ENCODE results near the gene HEXIM1. TPM values are rescaled to one million over a fixed set of nuclear protein-coding genes. Genes with fewer than 3 reads are reported as not detected.

HEXIM1 gene
- total and polyA plus RNA-seq, 7 experiments from 2014 or later, result 5.1 to 41.3 (median 30.5) TPM

- CTCF ChIA-PET, result interaction anchor here (1.4 to 5.1 kb wide), 2 partner anchors 43 to 60 kb away, joined by 5 to 82 read pairs; partner anchors contain the start of gene ACBD4
- DNase-seq (no peak), ATAC-seq (no peak)
- Mint-ChIP-seq H3K27ac (no peak overlapping the region), H3K9me3 (peaks cover 0 to 3% (median 0%) of the 10 kb centered on the region in 11 donors), H3K4me1 (peaks cover 0 to 9% (median 2%) of the 10 kb centered on the region in 7 donors), H3K4me3 (no peak overlapping the region), H3K27me3 (no peaks in the 10 kb centered on the region), H3K36me3 (peaks cover 0 to 1% (median 0%) of the 10 kb centered on the region in 5 donors)
- Histone ChIP-seq H3K27ac (ENCODE audit: low read depth, low read length) (no peak overlapping the region), H3K4me3 (ENCODE audit: low read length) (no peak overlapping the region), H3K9me3 (ENCODE audit: control insufficient read depth in 2 of 3, low read length in 3 of 3) (no peaks in the 10 kb centered on the region), H3K4me1 (ENCODE audit: control insufficient read depth in 2 of 2, insufficient read depth in 2 of 2, low read length in 2 of 2) (peaks cover 0 to 5% of the 10 kb centered on the region in 2 donors), H3K27me3 (ENCODE audit: control insufficient read depth in 2 of 2, insufficient read depth in 2 of 2, low read length in 2 of 2) (no peaks in the 10 kb centered on the region), H3K36me3 (ENCODE audit: control insufficient read depth in 2 of 3, insufficient read depth in 3 of 3, low read length in 3 of 3) (no peaks in the 10 kb centered on the region)
- POLR2A ChIA-PET, result interaction anchor here (1.0 to 2.2 kb wide), 4 partner anchors 15 to 46 kb away, joined by 6 to 17 read pairs (median 7); partner anchors contain the start of genes HEXIM1 and HEXIM2
- intact Hi-C loops (cut with micrococcal nuclease), result loop anchor here in 1 of 2 donors (5.0 kb wide), 1 partner anchor 418 kb away; no protein-coding TSS in a partner anchor
These were observed 47.1 kb downstream of the HEXIM1 start for GRCh38 chr17:45195424-45195823.

GRCh38 chr17:45197108-45197507, 48.8 kb downstream of the HEXIM1 start:
- intact Hi-C loops (cut with micrococcal nuclease), result loop anchor here (1.0 to 5.0 kb wide), 5 partner anchors 24 to 420 kb away; partner anchors contain the start of genes ACBD4 (in 2 of the 2) and HEXIM1 (in 2 of the 2)
- peaks cover 0 to 9% (median 3%) of the 10 kb centered on the region in 7 donors for H3K4me1 Mint-ChIP-seq
- H3K9me3 Mint-ChIP-seq, result peaks cover 0 to 3% (median 0%) of the 10 kb centered on the region in 11 donors
- H3K27ac Mint-ChIP-seq, result peak overlapping the region in 3 of 9 donors; percentile 0 to 44 (median 13)
- ChIA-PET CTCF (interaction anchor here (0.7 to 5.1 kb wide), 19 partner anchors 9 to 423 kb away, joined by 3 to 86 read pairs (median 7); partner anchors contain the start of genes ACBD4, DCAKD, HEXIM1 and HEXIM2), POLR2A (interaction anchor here (1.0 to 3.1 kb wide), 9 partner anchors 24 to 66 kb away, joined by 3 to 44 read pairs (median 7); partner anchors contain the start of genes ACBD4, FMNL1, HEXIM1 and HEXIM2)
- no peak overlapping the region for H3K4me3 Mint-ChIP-seq
- no peak for DNase-seq
- H3K36me3 Mint-ChIP-seq, result peaks cover 0 to 1% (median 0%) of the 10 kb centered on the region in 5 donors
- Histone ChIP-seq H3K4me3 (ENCODE audit: low read length) (no peak overlapping the region), H3K9me3 (ENCODE audit: control insufficient read depth in 2 of 3, low read length in 3 of 3) (no peaks in the 10 kb centered on the region), H3K36me3 (ENCODE audit: control insufficient read depth in 2 of 3, insufficient read depth in 3 of 3, low read length in 3 of 3) (no peaks in the 10 kb centered on the region), H3K27me3 (ENCODE audit: control insufficient read depth in 2 of 2, insufficient read depth in 2 of 2, low read length in 2 of 2) (no peaks in the 10 kb centered on the region), H3K27ac (ENCODE audit: low read depth, low read length) (no peak overlapping the region), H3K4me1 (ENCODE audit: control insufficient read depth in 2 of 2, insufficient read depth in 2 of 2, low read length in 2 of 2) (peaks cover 0 to 5% of the 10 kb centered on the region in 2 donors)
- no peaks in the 10 kb centered on the region for H3K27me3 Mint-ChIP-seq
- ATAC-seq, result no peak

GRCh38 chr17:45197555-45198334, 49.5 kb downstream of the HEXIM1 start:
- no peaks in the 10 kb centered on the region for H3K9me3 ChIP-seq (ENCODE audit: control insufficient read depth in 2 of 3, low read length in 3 of 3)
- H3K27ac ChIP-seq (ENCODE audit: low read depth, low read length), result no peak overlapping the region
- Mint-ChIP-seq H3K4me3 (no peak overlapping the region), H3K27me3 (no peaks in the 10 kb centered on the region), H3K9me3 (peaks cover 0 to 3% (median 0%) of the 10 kb centered on the region in 11 donors), H3K4me1 (peaks cover 0 to 9% (median 3%) of the 10 kb centered on the region in 7 donors), H3K36me3 (peaks cover 0 to 1% (median 0%) of the 10 kb centered on the region in 5 donors), H3K27ac (no peak overlapping the region)
- intact Hi-C loops (cut with micrococcal nuclease), result loop anchor here (1.0 to 5.0 kb wide), 5 partner anchors 25 to 420 kb away; partner anchors contain the start of genes ACBD4 (in 2 of the 2) and HEXIM1 (in 2 of the 2)
- peak; percentile 62 to 94 (median 79) for DNase-seq
- ChIA-PET CTCF (interaction anchor here (0.6 to 5.1 kb wide), 25 partner anchors 9 to 1010 kb away, joined by 3 to 86 read pairs (median 6); partner anchors contain the start of genes ACBD4, DCAKD, HEXIM1 and HEXIM2), POLR2A (interaction anchor here (1.0 to 3.1 kb wide), 9 partner anchors 24 to 66 kb away, joined by 3 to 44 read pairs (median 7); partner anchors contain the start of genes ACBD4, FMNL1, HEXIM1 and HEXIM2)
- peaks cover 0 to 5% of the 10 kb centered on the region in 2 donors for H3K4me1 ChIP-seq (ENCODE audit: control insufficient read depth in 2 of 2, insufficient read depth in 2 of 2, low read length in 2 of 2)
- H3K36me3 ChIP-seq (ENCODE audit: control insufficient read depth in 2 of 3, insufficient read depth in 3 of 3, low read length in 3 of 3), result no peaks in the 10 kb centered on the region
- H3K4me3 ChIP-seq (ENCODE audit: low read length), result no peak overlapping the region
- no peaks in the 10 kb centered on the region for H3K27me3 ChIP-seq (ENCODE audit: control insufficient read depth in 2 of 2, insufficient read depth in 2 of 2, low read length in 2 of 2)
- ATAC-seq, result peak; percentile 99

- no peaks in the 10 kb centered on the region for H3K27me3 ChIP-seq (ENCODE audit: control insufficient read depth in 2 of 2, insufficient read depth in 2 of 2, low read length in 2 of 2)
- no peak overlapping the region for H3K4me3 ChIP-seq (ENCODE audit: low read length)
- ChIA-PET POLR2A (no interaction called here), CTCF (interaction anchor here (0.6 to 1.5 kb wide), 3 partner anchors 51 to 66 kb away, joined by 3 to 6 read pairs (median 4); partner anchors contain the start of gene HEXIM1)
- Mint-ChIP-seq H3K27ac (no peak overlapping the region), H3K9me3 (no peaks in the 10 kb centered on the region), H3K36me3 (no peaks in the 10 kb centered on the region), H3K4me3 (no peak overlapping the region), H3K4me1 (peaks cover 0 to 9% (median 3%) of the 10 kb centered on the region in 7 donors), H3K27me3 (no peaks in the 10 kb centered on the region)
- ATAC-seq (no peak), DNase-seq (no peak)
- no peaks in the 10 kb centered on the region for H3K36me3 ChIP-seq (ENCODE audit: control insufficient read depth in 2 of 3, insufficient read depth in 3 of 3, low read length in 3 of 3)
- H3K27ac ChIP-seq (ENCODE audit: low read depth, low read length), result no peak overlapping the region
- no peaks in the 10 kb centered on the region for H3K9me3 ChIP-seq (ENCODE audit: control insufficient read depth in 2 of 3, low read length in 3 of 3)
- peaks cover 0 to 5% of the 10 kb centered on the region in 2 donors for H3K4me1 ChIP-seq (ENCODE audit: control insufficient read depth in 2 of 2, insufficient read depth in 2 of 2, low read length in 2 of 2)
- intact Hi-C loops (cut with micrococcal nuclease), result no loop called here
These were observed 52.4 kb downstream of the HEXIM1 start for GRCh38 chr17:45200701-45201100.

GRCh38 chr17:45201457-45201856, 53.2 kb downstream of the HEXIM1 start:
- Mint-ChIP-seq H3K27ac (no peak overlapping the region), H3K4me3 (no peak overlapping the region)
- POLR2A ChIA-PET, result no interaction called here

More at GRCh38 chr17:45201457-45201856, 53.2 kb downstream of the HEXIM1 start:
- Histone ChIP-seq H3K4me1 (ENCODE audit: control insufficient read depth in 2 of 2, insufficient read depth in 2 of 2, low read length in 2 of 2) (peaks cover 0 to 5% of the 10 kb centered on the region in 2 donors), H3K4me3 (ENCODE audit: low read length) (no peak overlapping the region), H3K36me3 (ENCODE audit: control insufficient read depth in 2 of 3, insufficient read depth in 3 of 3, low read length in 3 of 3) (no peaks in the 10 kb centered on the region), H3K27me3 (ENCODE audit: control insufficient read depth in 2 of 2, insufficient read depth in 2 of 2, low read length in 2 of 2) (no peaks in the 10 kb centered on the region), H3K9me3 (ENCODE audit: control insufficient read depth in 2 of 3, low read length in 3 of 3) (no peaks in the 10 kb centered on the region), H3K27ac (ENCODE audit: low read depth, low read length) (no peak overlapping the region)
- peaks cover 0 to 3% (median 0%) of the 10 kb centered on the region in 5 donors for H3K36me3 Mint-ChIP-seq
- CTCF ChIA-PET, result interaction anchor here (0.7 to 1.1 kb wide), 2 partner anchors 11 to 66 kb away, joined by 3 to 5 read pairs; partner anchors contain the start of gene ACBD4
- no peak for DNase-seq
- no peak for ATAC-seq
- H3K27me3 Mint-ChIP-seq, result no peaks in the 10 kb centered on the region
- intact Hi-C loops (cut with micrococcal nuclease), result no loop called here
- H3K9me3 Mint-ChIP-seq, result no peaks in the 10 kb centered on the region
- H3K4me1 Mint-ChIP-seq, result peaks cover 0 to 9% (median 3%) of the 10 kb centered on the region in 7 donors

Data from naive thymus-derived CD4-positive, alpha-beta T cell (primary cell).